ENCODE results near the gene POC1B.

POC1B gene

DNA sequence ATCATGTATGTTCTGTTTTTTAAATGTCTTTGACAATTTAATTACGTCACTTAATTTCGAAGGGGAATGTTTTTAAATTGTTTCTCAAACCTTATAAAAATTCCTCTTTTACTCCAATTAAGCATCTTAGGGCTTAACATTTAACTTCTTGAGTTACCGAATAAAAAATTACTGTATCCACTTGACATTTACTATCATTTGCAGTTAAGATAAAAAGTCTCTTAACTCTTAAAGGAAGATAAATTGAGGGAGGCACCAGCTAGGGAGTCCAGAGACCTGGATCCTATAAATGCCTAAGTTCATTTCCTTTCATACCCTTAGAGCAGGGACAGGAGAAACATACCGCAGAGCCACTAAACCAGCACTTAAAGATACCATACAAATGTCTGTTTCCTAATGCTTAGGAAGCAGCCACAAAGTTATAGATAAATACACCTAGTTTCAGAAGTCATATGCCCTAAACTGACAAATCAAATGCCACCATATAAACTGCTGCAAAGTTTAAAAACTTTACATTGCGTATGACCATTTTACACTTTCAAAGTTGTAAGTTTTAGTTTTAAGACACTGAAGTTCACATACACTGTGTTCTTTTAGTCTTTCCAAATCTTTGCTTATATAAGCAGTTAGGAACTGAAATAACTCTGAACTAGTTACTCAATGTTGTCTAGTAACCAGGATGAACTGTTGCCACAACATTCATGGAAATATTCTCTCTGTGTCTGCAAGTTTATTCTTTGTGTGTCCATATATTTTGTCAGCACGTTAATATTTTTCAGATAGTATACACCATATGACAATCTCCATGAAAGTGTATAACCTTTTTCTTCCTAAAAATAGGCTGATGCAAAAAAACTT, 72.5 kb downstream of the POC1B start:
- no peaks in the 10 kb centered on the region for H3K9me3 ChIP-seq (ENCODE audit: control insufficient read depth in 1 of 2, low read length in 2 of 2)
- H3K4me1 ChIP-seq (ENCODE audit: control insufficient read depth in 1 of 2, insufficient read depth in 2 of 2, low read length in 2 of 2) = peaks cover 9 to 17% of the 10 kb centered on the region in 2 donors
- H3K27me3 ChIP-seq (ENCODE audit: low read depth, low read length) = no peaks in the 10 kb centered on the region
- H3K4me3 ChIP-seq (ENCODE audit: low read depth in 1 of 2, low read length in 2 of 2) = peak overlapping the region; percentile 8 to 12
- peak overlapping the region; percentile 89 for H3K27ac ChIP-seq (ENCODE audit: low read length)
- no peaks in the 10 kb centered on the region for H3K36me3 ChIP-seq (ENCODE audit: control insufficient read depth in 1 of 2, insufficient read depth in 2 of 2, low read length in 2 of 2)

DNA sequence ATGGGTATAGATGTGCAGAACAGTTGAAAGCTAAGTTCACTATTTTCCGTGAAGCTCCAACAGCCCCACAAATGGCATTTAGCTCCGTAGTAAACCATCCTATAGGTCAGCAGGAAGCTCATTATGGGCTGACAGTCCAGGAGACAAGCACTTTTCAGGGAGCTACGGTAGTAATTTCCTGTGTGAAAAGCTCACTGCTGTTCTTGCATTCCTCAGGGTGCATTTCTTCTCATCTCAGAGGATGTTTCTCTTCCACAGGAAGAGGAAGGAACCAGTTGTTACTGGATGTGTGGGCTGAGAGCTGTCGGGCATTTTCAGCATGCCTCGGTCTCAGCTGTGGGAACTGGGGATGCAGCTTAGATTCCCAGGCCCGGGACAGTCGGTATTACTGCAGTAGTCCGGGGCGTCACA, 74.0 kb downstream of the POC1B start:
- H3K9me3 ChIP-seq (ENCODE audit: control insufficient read depth in 1 of 2, low read length in 2 of 2) = no peaks in the 10 kb centered on the region
- peaks cover 9 to 17% of the 10 kb centered on the region in 2 donors for H3K4me1 ChIP-seq (ENCODE audit: control insufficient read depth in 1 of 2, insufficient read depth in 2 of 2, low read length in 2 of 2)
- H3K36me3 ChIP-seq (ENCODE audit: control insufficient read depth in 1 of 2, insufficient read depth in 2 of 2, low read length in 2 of 2) = no peaks in the 10 kb centered on the region
- no peaks in the 10 kb centered on the region for H3K27me3 ChIP-seq (ENCODE audit: low read depth, low read length)
- peak overlapping the region; percentile 89 for H3K27ac ChIP-seq (ENCODE audit: low read length)
- peak overlapping the region in 1 of 2 donors; percentile 35 for H3K4me3 ChIP-seq (ENCODE audit: low read depth in 1 of 2, low read length in 2 of 2)

DNA sequence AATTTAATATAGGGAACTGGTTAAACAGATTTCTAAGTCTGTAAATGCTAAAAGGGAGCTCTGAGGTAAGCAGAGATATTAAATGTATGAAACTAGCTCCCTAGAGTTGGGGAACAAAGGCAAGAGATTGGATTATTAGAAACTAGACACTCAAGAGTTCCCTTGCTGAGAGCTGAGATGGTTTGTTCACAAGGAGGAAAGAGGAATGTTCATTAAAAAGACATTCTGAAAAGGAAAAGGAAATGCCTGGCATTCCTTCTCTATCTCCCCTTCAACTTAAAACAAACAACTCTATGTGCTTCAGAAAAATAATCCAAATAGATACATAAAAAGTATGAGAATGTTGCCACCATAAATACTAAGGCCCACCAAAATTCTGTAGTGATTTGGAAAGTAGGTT, 74.9 kb downstream of the POC1B start:
- Histone ChIP-seq H3K36me3 (ENCODE audit: control insufficient read depth in 1 of 2, insufficient read depth in 2 of 2, low read length in 2 of 2) (no peaks in the 10 kb centered on the region), H3K27me3 (ENCODE audit: low read depth, low read length) (no peaks in the 10 kb centered on the region), H3K4me1 (ENCODE audit: control insufficient read depth in 1 of 2, insufficient read depth in 2 of 2, low read length in 2 of 2) (peaks cover 9 to 17% of the 10 kb centered on the region in 2 donors), H3K27ac (ENCODE audit: low read length) (peak overlapping the region; percentile 89), H3K9me3 (ENCODE audit: control insufficient read depth in 1 of 2, low read length in 2 of 2) (no peaks in the 10 kb centered on the region), H3K4me3 (ENCODE audit: low read depth in 1 of 2, low read length in 2 of 2) (no peak overlapping the region)

DNA sequence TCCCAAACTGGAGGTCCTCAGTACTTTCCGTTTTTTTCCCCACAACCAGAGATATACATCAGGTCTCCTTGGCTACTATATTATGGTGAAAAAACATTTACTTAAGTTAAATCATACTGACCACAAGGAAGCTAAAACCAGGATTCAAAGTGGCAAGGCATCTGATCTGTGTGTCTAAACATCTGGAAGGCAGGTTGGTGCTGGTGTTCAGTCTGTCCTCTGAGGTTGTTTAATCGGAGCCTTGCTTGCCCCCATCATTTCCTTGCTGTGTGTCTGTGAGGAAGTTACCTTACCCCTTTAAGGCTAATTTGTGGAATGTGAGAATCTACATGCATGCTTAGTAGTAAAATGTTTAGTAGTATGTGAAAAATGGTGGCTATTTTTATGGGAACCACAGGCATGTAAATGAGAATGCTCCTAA, 76.9 kb downstream of the POC1B start:
- H3K36me3 ChIP-seq (ENCODE audit: control insufficient read depth in 1 of 2, insufficient read depth in 2 of 2, low read length in 2 of 2) = no peaks in the 10 kb centered on the region
- no peaks in the 10 kb centered on the region for H3K9me3 ChIP-seq (ENCODE audit: control insufficient read depth in 1 of 2, low read length in 2 of 2)
- peaks cover 4 to 9% of the 10 kb centered on the region in 2 donors for H3K4me1 ChIP-seq (ENCODE audit: control insufficient read depth in 1 of 2, insufficient read depth in 2 of 2, low read length in 2 of 2)
- no peak overlapping the region for H3K4me3 ChIP-seq (ENCODE audit: low read depth in 1 of 2, low read length in 2 of 2)
- H3K27ac ChIP-seq (ENCODE audit: low read length) = no peak overlapping the region
- no peaks in the 10 kb centered on the region for H3K27me3 ChIP-seq (ENCODE audit: low read depth, low read length)

DNA sequence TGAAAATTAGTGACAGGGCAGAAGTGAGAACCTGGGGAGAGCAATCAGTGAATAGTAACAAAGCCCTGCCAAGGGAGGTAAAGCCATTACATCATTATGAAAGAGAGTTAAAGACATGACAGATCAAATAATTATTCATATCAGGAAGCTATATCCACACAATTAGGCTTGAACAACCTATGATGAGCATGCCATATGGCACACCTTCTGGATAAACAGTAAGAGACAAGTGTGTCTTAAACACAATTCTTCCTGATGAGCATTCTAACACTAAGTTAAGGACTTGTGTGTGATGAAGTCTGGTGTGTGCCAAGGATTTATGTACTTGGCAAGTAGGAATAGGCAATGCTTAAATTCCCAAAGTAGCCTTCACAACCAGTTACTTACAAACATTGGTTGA, 77.3 kb downstream of the POC1B start:
- H3K36me3 ChIP-seq (ENCODE audit: control insufficient read depth in 1 of 2, insufficient read depth in 2 of 2, low read length in 2 of 2) = no peaks in the 10 kb centered on the region
- no peak overlapping the region for H3K4me3 ChIP-seq (ENCODE audit: low read depth in 1 of 2, low read length in 2 of 2)
- H3K4me1 ChIP-seq (ENCODE audit: control insufficient read depth in 1 of 2, insufficient read depth in 2 of 2, low read length in 2 of 2) = peaks cover 4 to 9% of the 10 kb centered on the region in 2 donors
- no peaks in the 10 kb centered on the region for H3K9me3 ChIP-seq (ENCODE audit: control insufficient read depth in 1 of 2, low read length in 2 of 2)
- no peak overlapping the region for H3K27ac ChIP-seq (ENCODE audit: low read length)
- no peaks in the 10 kb centered on the region for H3K27me3 ChIP-seq (ENCODE audit: low read depth, low read length)

DNA sequence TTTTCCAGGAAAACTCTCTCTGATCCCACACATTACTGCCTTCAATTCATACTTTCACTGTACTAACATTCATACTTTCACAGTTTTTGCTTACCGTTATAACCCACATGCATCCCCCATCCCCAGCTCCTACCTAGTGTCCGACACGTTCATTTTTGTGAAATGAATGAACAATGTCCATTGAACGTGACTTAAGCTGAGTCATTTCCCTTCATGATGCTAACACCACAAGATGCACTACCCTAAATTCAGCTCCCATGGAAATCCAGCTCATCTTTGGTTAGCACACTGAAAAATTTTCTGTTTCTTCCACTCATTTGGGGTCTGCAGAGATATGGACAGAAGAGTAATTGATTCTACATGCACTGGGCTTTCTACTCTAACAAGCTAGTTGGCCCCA, 85.9 kb downstream of the POC1B start:
- H3K36me3 ChIP-seq (ENCODE audit: control insufficient read depth in 1 of 2, insufficient read depth in 2 of 2, low read length in 2 of 2) = no peaks in the 10 kb centered on the region
- H3K4me1 ChIP-seq (ENCODE audit: control insufficient read depth in 1 of 2, insufficient read depth in 2 of 2, low read length in 2 of 2) = no peaks in the 10 kb centered on the region
- no peaks in the 10 kb centered on the region for H3K9me3 ChIP-seq (ENCODE audit: control insufficient read depth in 1 of 2, low read length in 2 of 2)
- no peaks in the 10 kb centered on the region for H3K27me3 ChIP-seq (ENCODE audit: low read depth, low read length)
- H3K4me3 ChIP-seq (ENCODE audit: low read depth in 1 of 2, low read length in 2 of 2) = no peak overlapping the region
- no peak overlapping the region for H3K27ac ChIP-seq (ENCODE audit: low read length)

DNA sequence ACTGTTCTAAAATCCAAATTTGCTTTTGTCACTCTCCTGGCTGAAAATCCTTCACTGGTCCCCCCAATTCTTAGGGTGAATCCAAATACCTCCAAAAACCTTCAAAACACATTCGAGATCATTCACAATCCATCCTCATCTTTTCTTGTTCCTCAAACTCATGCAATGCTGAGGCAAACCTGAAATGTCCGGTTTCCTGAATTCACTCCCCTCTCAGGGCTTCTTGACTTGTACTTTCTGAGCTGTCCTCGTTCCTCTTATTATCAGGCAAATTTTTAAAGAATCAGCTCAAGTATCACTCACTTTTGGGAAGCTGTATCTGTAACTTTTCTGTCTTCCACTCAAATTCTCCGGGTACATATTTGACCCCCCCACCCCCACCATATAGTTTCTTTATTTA, 88.6 kb downstream of the POC1B start:
- Histone ChIP-seq H3K4me3 (ENCODE audit: low read depth in 1 of 2, low read length in 2 of 2) (no peak overlapping the region), H3K4me1 (ENCODE audit: control insufficient read depth in 1 of 2, insufficient read depth in 2 of 2, low read length in 2 of 2) (no peaks in the 10 kb centered on the region), H3K36me3 (ENCODE audit: control insufficient read depth in 1 of 2, insufficient read depth in 2 of 2, low read length in 2 of 2) (no peaks in the 10 kb centered on the region), H3K9me3 (ENCODE audit: control insufficient read depth in 1 of 2, low read length in 2 of 2) (no peaks in the 10 kb centered on the region), H3K27ac (ENCODE audit: low read length) (no peak overlapping the region), H3K27me3 (ENCODE audit: low read depth, low read length) (no peaks in the 10 kb centered on the region)

DNA sequence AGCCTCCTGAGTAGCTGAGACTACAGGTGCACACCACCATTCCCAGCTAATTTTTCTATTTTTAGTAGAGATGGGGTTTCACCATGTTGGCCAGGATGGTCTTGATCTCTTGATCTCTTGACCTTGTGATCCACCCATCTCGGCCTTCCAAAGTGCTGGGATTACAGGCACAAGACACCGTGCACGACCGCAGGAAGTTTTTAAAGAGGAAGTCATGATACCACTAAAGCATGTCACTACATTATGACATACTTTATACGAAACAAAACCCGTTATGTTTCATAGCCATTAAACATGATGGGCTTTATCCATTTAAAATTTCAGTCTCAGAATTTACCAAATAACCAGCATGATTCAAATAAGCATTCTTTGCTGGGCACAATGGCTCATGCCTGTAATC, 89.8 kb downstream of the POC1B start:
- H3K4me3 ChIP-seq (ENCODE audit: low read depth in 1 of 2, low read length in 2 of 2) = no peak overlapping the region
- no peaks in the 10 kb centered on the region for H3K27me3 ChIP-seq (ENCODE audit: low read depth, low read length)
- H3K4me1 ChIP-seq (ENCODE audit: control insufficient read depth in 1 of 2, insufficient read depth in 2 of 2, low read length in 2 of 2) = no peaks in the 10 kb centered on the region
- no peaks in the 10 kb centered on the region for H3K9me3 ChIP-seq (ENCODE audit: control insufficient read depth in 1 of 2, low read length in 2 of 2)
- H3K27ac ChIP-seq (ENCODE audit: low read length) = no peak overlapping the region
- H3K36me3 ChIP-seq (ENCODE audit: control insufficient read depth in 1 of 2, insufficient read depth in 2 of 2, low read length in 2 of 2) = no peaks in the 10 kb centered on the region

DNA sequence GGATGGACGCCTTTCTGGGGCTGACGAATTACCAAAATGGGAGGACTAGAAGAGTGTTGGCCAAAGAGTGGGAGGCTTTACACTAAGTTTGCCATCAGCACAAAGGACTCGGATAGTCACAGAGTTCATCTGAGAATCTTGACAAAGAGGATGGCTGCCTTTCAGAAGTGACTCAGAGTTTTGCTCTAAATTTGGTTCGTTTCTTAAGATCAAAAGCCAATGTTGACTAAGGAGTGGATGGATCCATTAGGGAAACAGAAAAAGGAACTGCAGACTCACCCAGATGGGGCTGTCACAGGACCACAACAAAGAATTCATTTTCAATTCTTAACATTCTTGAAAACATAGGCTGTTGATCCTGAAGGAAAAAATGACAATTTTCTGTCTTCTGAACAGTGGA, 92.2 kb downstream of the POC1B start:
- Histone ChIP-seq H3K4me3 (ENCODE audit: low read depth in 1 of 2, low read length in 2 of 2) (no peak overlapping the region), H3K36me3 (ENCODE audit: control insufficient read depth in 1 of 2, insufficient read depth in 2 of 2, low read length in 2 of 2) (no peaks in the 10 kb centered on the region), H3K9me3 (ENCODE audit: control insufficient read depth in 1 of 2, low read length in 2 of 2) (no peaks in the 10 kb centered on the region), H3K4me1 (ENCODE audit: control insufficient read depth in 1 of 2, insufficient read depth in 2 of 2, low read length in 2 of 2) (no peaks in the 10 kb centered on the region), H3K27me3 (ENCODE audit: low read depth, low read length) (no peaks in the 10 kb centered on the region), H3K27ac (ENCODE audit: low read length) (no peak overlapping the region)

DNA sequence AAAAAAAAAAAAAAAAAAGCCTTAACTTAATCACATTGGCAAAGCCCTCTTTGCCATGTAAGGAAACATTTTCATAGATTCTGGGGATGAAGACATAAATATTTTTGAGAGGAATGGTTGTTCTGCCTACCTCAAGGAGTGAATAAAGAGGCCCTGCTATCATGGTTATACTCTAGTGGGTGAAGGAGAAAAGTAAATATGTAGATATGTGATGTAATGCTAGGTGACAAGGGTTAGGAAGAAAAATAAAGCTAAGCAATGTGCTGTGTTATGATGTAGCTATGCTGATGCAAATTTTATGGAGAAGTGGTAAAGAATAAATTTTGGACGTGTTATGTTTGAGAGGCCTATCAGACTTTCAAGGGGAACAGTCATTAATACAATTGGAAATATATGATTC, 93.5 kb downstream of the POC1B start:
- H3K36me3 ChIP-seq (ENCODE audit: control insufficient read depth in 1 of 2, insufficient read depth in 2 of 2, low read length in 2 of 2) = no peaks in the 10 kb centered on the region
- H3K4me1 ChIP-seq (ENCODE audit: control insufficient read depth in 1 of 2, insufficient read depth in 2 of 2, low read length in 2 of 2) = no peaks in the 10 kb centered on the region
- no peaks in the 10 kb centered on the region for H3K27me3 ChIP-seq (ENCODE audit: low read depth, low read length)
- H3K4me3 ChIP-seq (ENCODE audit: low read depth in 1 of 2, low read length in 2 of 2) = no peak overlapping the region
- H3K27ac ChIP-seq (ENCODE audit: low read length) = no peak overlapping the region
- H3K9me3 ChIP-seq (ENCODE audit: control insufficient read depth in 1 of 2, low read length in 2 of 2) = no peaks in the 10 kb centered on the region

DNA sequence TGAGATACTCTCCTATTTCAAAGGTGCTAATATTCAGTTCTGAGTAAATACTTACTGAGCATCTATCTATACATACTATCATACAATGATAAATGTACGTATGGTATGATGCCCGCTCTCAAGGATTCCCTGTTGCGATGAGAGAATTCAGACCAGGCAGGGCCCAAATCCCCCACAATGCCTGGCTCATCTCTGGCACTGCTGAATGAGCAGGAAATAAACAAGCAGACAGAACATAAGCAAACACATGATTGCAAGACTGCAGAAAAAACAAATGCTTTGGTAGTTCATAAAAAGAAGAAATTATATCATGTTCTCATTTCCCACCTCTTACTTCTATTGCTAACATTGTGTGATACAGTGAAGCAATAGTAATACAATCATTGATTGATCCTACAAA, 96.3 kb downstream of the POC1B start:
- Histone ChIP-seq H3K9me3 (ENCODE audit: control insufficient read depth in 1 of 2, low read length in 2 of 2) (no peaks in the 10 kb centered on the region), H3K27me3 (ENCODE audit: low read depth, low read length) (no peaks in the 10 kb centered on the region), H3K4me1 (ENCODE audit: control insufficient read depth in 1 of 2, insufficient read depth in 2 of 2, low read length in 2 of 2) (no peaks in the 10 kb centered on the region), H3K36me3 (ENCODE audit: control insufficient read depth in 1 of 2, insufficient read depth in 2 of 2, low read length in 2 of 2) (peaks cover 0 to 4% of the 10 kb centered on the region in 2 donors), H3K4me3 (ENCODE audit: low read depth in 1 of 2, low read length in 2 of 2) (no peak overlapping the region), H3K27ac (ENCODE audit: low read length) (no peak overlapping the region)

All from muscle layer of duodenum (tissue), 2 donors.